GM21360 (cell line): ENCODE data around the gene UGT1A4.

Experiments used
- ATAC-seq: cut with Tn5 transposase; IDR thresholded peaks from one replicate; pipeline ENCODE4 v1.9.1; 2021; ENCODE audit warnings: mild to moderate bottlenecking, moderate library complexity; ENCODE audit not compliant: unreplicated experiment

Gene UGT1A4

GRCh38 chr2:233807966-233808935 lies 89.7 kb downstream of the UGT1A4 start:
- no peak for ATAC-seq

GRCh38 chr2:233810385-233810784 lies 91.8 kb downstream of the UGT1A4 start:
- no peak for ATAC-seq

- no peak for ATAC-seq
Observed at GRCh38 chr2:233811087-233811486, 92.6 kb downstream of the UGT1A4 start.

- ATAC-seq: no peak
Observed at GRCh38 chr2:233811732-233812131, 93.2 kb downstream of the UGT1A4 start.

- ATAC-seq: no peak
Observed at GRCh38 chr2:233813236-233814055, 94.9 kb downstream of the UGT1A4 start.

GRCh38 chr2:233814056-233814835 lies 95.7 kb downstream of the UGT1A4 start:
- ATAC-seq: no peak

GRCh38 chr2:233815861-233816260 lies 97.3 kb downstream of the UGT1A4 start:
- no peak for ATAC-seq

GRCh38 chr2:233816334-233816733 lies 97.8 kb downstream of the UGT1A4 start:
- ATAC-seq: no peak

- ATAC-seq: no peak
Observed at GRCh38 chr2:233816771-233817170, 98.2 kb downstream of the UGT1A4 start.

GRCh38 chr2:233817361-233817911 lies 98.9 kb downstream of the UGT1A4 start:
- ATAC-seq: no peak

GRCh38 chr2:233817995-233818638 lies 99.6 kb downstream of the UGT1A4 start:
- ATAC-seq: no peak

GRCh38 chr2:233818639-233819621 lies 100.4 kb downstream of the UGT1A4 start:
- no peak for ATAC-seq

GRCh38 chr2:233819884-233820773 lies 101.6 kb downstream of the UGT1A4 start:
- ATAC-seq: no peak

GRCh38 chr2:233820774-233821105 lies 102.2 kb downstream of the UGT1A4 start:
- no peak for ATAC-seq

GRCh38 chr2:233821196-233821595 lies 102.7 kb downstream of the UGT1A4 start:
- no peak for ATAC-seq

GRCh38 chr2:233821709-233822100 lies 103.2 kb downstream of the UGT1A4 start:
- ATAC-seq: no peak

GRCh38 chr2:233822101-233822771 lies 103.7 kb downstream of the UGT1A4 start:
- ATAC-seq: no peak
